GM19239 (cell line): ENCODE results near the gene CARD9.
A peak's percentile ranks its signal among the peaks of the same experiment; 100 is the strongest.

ENCODE experiments used
- DNase-seq: peaks from one replicate; pipeline ENCODE4 v3.0.0; 2011; ENCODE audit warnings: low spot score; ENCODE audit not compliant: insufficient read length
- FAIRE-seq: peaks from 2 replicates; lab custom pipeline; 2011; peaks lifted over from hg19 to GRCh38; lab: Jason Lieb, UNC

The CARD9 gene

DNA sequence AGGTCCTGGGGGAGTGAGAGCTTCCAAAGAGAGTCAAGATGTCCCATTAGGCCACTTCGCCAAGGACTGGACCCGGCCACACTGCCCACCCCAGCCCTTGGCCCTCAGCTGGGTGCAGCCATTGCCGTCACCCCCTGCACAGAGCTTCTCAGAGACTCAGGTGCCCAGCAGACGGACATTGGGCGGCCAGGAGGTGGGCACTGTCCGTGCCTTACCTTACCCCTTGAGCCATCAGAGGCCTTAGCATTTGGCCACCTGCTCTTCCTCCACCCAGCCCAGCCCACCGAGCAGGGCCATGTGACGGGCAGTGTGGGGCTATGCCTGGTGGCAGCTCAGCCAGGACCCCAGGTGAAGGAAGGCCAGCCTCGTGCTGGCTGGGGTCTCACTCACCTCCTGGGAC is 6.6 kb downstream of the CARD9 start:
- DNase-seq (no peak), FAIRE-seq (no peak)

DNA sequence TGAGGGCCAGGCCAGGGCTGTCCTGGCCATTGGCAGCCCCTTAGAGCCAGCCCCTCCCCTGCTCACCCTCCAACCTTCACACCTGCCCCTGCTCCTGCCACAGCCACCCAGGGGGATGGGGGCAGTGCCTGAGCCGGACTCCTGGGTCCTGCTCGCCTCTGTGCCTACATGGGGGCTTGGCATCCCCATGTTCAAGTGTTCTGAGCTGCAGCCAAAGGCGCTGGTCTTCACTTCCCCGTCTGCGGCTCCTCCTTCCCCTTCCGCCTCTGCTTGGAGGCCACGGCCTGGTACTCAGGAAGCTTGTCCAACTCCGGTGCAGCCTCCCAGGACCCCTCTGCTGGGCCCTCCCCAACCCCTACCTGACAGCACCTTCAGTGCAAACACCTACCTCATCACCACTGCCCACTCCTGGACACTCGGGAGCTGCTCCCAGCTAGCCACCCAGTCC is 7.7 kb downstream of the CARD9 start:
- FAIRE-seq, result no peak
- DNase-seq, result no peak

DNA sequence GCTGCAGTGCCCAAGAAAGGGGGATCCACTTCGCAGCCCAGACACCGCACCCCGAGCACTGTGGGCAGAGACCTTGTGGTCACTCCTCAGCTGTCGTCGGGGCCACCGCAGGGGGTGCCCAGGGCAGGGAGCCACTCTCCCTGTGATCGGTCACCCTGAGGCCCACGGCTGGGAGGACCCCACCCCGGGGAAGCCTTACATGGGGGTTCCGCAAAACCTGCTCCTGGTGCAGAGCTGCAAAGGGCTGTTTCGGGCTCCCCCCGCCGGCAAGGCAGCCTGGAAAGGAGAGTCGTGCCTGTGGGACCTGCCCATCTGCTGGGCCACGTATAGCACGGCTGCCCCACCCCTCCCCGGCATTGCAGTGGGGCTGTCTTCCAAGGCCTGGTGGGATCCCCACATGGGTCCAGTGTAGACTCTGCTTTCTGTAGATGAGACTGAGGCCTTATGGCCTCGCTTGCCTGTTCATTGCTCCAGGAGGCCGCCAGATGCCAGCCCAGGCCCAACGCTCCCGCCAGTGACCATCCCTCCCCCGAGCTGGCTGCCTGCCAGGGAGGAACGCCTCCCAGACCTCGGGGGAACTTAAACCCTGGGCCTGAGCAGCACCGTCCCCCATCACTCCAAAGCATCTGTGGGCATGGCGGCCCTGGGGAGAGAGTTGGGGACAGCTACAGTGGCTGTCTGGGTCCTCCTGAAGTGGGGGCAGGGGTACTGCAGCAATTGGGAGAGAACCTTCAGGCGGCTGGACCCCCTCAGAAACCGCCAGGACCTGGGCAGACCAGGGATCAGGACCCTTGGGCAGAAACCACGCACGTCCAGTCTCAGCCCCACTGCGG is 8.3 kb downstream of the CARD9 start:
- DNase-seq (no peak), FAIRE-seq (no peak)

DNA sequence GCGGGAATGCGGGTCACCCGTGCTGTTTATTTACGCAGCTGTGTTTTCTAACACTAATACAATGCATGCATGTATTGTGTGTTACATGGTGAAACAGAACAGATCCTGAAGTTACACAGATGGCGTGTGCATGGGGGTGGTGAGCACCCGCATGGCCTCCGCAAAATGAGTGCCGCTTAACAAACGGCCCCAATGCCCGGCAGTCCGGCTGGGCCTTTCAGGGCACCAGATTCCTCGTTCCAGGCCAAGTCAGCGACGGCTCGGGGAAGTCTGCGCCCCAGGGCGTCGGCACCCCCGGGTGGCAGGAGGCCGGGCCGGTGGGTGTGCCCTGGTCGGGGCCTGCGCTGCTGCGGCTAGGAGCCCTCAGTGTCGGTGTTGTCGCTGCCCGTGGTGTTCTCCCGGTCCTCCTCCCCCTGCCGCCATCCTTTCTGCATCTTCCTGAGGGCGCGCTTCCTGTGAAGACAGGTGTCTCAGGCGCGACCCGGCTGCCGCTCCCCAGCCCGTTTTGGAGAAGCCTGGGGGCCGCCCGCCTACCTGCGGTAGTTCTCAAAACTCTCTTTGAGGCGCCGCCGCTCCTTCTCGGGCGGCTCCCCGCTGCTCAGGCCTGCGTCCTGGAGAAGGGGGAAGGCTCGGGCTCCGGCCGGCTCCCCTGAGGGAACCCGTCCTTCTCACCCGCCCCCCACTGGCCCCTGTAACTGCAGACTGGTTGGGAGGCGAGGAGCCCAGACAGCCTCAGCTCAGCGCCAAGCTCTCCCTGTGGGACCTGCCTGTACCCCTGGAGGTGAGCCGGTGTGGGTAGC is 9.3 kb downstream of the CARD9 start:
- FAIRE-seq (no peak), DNase-seq (no peak)

DNA sequence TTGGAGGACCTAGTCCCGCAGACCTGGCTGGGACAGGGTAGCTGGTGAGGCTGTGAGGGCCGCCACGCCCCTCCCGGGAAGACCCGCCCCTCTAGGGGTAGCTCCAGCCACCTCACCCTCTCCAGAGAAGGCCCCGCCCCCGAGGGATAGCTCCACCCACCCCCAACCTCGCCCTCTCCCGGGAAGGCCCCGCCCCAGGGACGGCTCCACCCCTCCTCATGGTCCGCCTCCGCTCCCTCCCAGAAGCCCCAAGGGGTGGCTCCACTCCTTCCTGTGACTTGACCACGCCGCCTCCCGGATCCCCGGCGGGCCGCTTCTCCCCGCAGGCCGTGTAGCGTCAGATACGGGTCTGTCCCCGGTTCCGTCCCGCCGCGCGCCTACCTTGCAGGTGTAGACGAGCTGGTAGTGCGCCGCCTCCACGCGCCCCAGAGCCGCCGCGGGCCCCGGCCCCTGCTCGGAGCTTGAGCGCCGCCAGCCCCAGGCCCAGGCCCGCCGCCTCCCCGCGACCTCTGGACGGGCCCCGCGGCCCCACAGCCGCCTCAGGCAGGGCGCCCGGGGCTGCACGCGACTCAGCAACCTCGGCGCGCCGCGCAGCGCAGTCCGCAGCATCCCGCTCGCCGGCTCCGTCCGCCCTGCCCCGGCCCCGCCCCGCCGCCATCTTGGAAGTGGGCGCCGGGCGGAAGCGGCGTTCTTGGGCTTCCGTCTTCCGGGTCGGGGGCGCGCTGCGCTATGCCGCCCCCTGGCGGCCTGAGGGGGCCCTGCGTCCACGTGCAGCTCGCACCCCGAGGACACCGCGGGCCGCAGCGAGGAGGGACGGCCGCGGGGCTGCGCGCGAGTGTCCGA is 10.1 kb downstream of the CARD9 start, which contains the start of gene DNLZ:
DNLZ (minus strand) TSS at position 639 of the 843 bp plus-strand sequence; CDS start at position 609, 30 bp downstream.
- DNase-seq (peak; percentile 100), FAIRE-seq (peak; percentile 95)

DNA sequence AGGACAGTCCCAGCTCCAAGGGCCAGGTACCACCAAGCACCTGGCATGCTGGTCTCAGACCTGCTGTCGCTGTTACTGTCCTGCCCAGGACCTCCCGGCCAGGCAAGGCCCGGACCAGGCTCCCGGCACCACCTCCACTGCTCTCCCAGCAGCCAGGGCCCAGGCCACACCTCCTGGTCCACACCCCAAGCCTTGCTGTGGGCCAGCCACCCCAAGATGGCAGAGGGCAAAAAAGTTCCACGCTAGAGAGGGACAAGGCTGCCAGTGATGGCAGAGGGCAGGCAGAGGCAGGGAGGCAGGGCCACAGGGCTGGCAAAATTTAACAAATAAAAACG is 11.1 kb downstream of the CARD9 start:
- no peak for DNase-seq
- no peak for FAIRE-seq

DNA sequence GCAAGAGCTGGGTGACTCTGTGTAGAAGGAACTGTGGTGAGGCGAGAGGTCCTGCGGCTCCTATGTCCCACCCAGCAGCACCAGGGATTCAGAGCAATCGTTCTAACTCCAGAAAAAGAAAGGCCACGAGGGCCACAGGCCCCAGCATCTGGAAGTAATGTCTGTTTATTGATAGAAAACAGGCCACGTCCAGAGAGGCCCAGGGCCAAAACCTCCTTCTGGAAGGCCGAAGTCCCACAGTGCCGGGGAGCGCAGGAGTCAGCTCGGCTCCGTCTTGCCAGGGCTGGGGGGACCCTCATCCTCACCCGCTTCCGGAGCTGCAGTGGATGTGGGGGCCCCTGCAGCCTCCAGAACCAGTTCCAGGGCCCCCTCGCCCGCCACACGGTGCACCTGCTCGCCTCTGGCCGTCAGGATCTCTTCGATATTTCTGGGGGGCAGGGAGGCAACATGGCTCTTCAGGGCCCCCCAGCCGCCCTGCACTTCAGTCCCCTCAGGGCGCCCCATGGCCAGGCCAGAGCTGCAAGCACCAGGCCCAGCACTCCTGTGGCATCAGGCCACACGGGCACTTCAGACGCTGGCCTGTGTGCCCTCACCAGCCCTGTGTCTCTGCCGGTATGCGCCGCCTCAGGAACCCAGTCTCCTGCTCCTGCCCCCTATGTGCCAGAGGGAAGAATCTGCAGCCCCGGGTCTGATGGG is 11.6 kb downstream of the CARD9 start:
- FAIRE-seq, result no peak

DNA sequence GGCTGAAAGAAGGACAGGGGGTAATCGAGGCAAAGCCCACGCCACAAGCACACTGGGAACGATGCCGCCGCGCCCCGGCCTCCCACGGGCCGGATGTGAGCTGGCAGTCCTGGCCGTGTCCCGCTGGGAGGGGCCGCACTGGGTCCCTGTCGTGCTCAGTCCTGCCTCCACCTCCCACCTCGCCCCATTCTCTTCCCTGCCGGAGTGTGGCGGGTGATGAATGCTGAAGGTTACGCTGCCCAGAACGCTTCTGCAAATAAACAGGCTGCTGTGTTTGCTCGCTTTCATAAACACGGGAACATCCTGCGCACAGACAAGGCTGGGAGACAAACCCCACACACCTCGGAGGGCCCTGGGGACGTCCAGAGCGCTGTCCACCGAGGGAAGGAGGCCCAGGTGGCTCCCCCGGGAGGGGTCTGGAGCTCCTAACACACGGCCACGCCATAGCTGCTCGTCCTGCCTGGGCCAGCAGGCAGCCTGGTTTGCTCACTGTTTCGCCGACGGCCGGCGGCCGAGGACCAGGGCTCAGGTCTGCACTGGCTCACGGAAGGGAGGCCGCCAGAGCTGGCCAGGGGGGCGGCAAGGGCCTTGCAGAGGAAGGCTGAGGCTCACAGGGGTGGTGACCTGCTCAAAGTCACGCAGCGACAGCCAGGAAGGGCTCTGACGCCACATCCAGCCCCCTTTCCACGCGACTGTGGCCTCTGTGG is 12.3 kb downstream of the CARD9 start:
- DNase-seq (no peak), FAIRE-seq (no peak)

More for the DNA sequence above, 11.6 kb downstream of the CARD9 start:
- no peak for DNase-seq

DNA sequence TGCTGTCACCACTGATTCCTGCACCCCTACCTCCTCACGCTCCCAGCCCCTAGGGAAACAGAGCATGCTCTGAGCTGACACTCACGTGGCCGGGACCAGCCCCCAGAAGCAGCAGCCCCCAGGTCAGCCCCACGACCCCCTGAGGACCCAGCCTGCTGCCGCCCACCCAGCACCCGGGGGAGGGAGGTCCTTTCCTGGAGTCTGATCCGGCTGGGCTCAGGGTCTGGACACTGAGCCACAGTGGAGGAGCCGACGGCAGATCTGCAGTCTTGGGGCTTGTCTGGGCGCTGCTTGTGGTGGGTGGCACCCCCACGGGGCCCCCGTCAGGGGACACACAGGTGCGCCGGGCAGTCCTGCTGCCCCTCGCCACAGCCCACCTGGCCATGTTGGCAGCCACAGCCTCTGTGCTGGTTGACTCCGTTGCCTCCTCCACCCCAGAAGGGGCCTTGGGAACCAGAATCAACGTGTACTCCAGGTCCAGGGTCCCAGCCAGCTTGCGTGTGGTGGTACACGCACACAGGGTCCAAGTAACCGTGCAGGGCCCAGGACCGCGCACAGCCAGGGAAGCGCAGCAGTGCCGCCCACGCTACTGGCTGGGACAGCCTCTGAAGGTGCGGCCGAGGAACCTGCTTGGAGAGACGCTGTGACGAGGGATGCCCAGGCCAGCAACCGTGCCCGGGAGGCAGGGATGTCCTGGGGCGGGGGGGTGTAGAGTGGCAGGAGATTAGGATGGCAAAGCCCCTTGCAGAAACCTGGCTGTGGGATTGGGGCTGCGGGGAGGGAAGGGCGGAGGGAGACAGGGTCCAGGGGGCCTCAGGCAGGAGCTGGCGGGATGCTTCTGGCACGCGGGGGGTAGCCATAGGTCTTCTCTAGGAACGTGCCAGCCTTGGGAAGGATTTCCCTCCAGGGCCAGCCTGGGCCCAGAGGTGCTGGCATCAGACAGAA is 13.4 kb downstream of the CARD9 start:
- DNase-seq (no peak), FAIRE-seq (no peak)

DNA sequence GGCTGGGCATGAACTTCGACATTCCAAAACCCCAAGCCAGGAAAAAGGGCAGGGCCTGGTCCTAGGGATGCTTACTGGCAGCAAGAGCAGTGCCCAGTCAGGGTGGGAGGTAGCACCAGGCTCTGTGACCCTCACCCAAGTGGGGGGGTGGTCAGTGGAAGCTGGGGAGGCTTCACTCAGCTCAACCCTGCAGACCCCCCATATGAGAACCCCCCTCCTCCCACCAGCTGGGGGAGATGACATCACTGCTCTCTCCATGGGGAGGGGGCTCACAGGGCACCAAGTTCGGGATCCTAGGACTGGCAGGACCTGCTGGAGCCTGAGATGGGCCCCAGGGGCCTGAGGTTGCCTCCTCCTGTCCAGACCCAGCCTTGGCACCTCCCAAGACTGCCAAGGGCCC is 14.6 kb downstream of the CARD9 start:
- no peak for FAIRE-seq
- no peak for DNase-seq

DNA sequence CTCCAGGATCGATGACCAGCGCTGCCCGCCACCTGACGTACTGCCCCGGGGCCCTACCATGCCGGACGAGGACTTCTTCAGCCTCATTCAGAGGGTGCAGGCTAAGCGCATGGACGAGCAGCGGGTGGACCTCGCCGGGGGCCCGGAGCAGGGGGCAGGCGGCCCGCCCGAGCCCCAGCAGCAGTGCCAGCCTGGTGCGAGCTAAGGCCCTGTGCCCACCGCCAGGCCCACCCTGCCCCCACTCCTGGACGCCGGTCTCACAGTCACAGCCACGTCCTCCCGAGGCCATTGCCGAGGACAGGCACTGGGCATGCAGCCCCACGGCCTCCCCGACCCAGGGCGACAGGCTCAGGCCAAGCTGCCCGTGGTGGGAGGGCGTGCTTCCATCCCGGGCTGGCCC is 15.5 kb downstream of the CARD9 start:
- no peak for FAIRE-seq
- DNase-seq, result no peak

DNA sequence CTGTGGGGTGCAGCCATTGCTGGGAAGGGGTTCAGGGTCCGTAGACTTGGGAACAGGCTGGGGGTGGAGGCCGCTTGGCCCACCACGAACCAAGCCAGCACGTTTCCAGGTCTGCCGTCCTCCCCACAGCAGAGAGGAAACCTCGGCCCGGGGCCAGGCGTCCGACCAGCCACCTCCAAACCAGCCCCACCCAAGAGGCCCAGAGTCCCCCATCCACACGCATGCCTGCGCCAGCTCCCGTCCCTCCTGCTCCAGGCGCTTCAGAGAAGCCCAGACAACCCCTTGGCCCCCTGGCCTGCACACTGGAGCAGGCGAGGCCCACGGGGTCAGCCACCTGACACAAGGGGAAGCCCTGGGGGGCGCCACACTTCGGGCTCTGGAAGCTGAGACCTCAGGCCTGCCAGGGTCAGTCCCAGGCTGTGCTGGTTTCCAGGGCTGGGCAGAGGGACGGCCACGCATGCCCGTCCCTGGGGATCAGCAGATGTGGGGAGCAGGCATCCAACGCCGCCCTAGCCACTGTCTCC is 16.2 kb downstream of the CARD9 start:
- no peak for DNase-seq
- FAIRE-seq, result no peak

DNA sequence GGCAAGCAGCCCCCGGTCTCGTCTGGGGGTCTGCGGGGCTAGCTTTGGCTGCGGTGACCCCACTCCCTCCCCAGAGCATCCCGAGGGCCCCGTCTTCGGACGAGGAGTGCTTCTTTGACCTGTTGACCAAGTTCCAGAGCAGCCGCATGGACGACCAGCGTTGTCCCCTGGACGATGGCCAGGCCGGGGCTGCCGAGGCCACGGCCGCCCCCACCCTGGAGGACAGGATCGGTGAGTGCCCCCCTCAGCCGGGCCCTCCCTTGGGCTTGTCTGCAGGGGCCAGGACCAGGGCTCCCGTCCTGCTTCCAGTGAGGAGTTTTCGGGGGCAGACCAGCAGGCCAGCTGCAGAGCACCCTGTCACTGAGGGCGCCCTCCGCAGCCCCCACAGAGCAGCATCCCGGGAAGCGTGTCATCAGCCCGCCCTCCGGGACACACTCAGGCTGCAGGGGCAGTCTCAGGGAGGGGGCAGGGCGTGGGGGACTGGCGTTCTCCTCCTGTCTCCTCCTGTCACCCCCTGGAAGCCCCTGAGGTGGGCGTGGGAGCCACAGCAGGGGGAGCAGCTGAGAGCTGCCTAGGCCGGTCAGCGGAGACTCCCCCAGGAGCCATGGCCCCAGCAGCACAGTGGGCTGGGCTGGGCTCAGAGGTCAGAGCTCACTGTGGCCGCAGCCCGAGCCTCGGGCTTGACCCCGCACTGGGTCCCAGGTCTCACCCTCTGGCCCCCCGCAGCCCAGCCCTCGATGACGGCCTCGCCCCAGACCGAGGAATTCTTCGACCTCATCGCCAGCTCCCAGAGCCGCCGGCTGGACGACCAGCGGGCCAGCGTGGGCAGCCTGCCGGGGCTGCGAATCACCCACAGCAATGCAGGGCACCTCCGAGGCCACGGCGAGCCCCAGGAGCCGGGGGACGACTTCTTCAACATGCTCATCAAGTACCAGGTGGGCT is 17.6 kb downstream of the CARD9 start:
- FAIRE-seq (no peak), DNase-seq (no peak)

DNA sequence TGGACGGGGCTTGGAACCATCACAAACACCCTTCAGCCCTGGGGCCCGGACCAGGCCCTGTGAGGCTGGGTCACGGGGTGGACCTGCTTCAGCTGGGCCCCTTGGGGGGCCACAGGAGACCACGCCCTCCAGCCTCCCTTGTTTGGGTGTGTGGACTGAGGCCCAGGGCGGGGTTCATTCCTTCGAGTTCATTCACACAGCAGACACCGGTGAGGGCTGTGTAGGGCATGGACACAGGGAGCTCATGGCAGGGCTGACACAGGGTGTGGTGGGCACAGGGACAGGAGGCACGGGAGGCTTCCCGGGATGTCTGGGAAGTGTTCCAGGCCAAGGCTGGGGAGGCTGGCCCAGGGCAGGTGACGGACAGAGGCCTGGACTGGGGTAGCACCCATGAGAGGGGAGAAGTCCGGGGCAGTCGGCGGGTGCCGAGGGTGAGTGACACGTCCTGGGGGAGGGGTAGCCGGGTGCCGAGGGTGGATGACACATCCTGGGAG is 18.8 kb downstream of the CARD9 start:
- DNase-seq (no peak), FAIRE-seq (no peak)

DNA sequence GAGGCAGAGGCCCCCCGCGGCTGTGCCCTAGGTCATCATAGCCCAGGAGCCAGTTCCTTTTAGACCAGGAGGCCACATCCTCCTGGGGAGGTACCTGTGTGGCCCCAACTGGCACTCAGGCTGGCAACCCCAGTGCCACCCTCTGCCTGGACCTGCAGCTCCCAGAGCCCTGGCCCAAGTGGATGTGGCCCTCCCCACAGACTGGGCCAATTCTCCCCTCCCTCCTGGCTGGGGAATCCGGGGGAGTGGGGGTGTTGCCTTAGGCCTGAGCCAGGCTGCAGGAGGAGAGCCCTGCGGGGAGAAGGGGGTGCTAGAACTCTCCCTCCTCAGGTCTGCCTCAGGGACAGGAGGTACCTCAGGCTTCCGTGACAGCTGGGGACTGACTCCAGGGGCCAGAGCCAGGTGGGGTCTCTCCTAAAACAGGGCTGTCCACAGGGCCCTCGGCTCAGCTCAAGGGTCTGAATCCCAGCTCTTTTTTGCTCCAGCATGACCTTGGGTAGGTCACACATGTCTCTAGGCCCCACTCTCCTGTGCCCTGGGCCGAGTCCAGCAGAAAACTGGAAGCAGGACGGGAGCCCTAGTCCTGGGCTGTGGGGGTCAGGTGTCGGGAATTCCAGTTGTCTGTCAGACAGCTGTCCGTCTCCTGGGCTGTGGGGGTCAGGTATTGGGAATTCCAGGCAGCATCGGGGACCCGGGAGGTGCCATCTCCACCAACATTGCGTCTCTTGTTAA is 19.5 kb downstream of the CARD9 start:
- no peak for FAIRE-seq
- no peak for DNase-seq

DNA sequence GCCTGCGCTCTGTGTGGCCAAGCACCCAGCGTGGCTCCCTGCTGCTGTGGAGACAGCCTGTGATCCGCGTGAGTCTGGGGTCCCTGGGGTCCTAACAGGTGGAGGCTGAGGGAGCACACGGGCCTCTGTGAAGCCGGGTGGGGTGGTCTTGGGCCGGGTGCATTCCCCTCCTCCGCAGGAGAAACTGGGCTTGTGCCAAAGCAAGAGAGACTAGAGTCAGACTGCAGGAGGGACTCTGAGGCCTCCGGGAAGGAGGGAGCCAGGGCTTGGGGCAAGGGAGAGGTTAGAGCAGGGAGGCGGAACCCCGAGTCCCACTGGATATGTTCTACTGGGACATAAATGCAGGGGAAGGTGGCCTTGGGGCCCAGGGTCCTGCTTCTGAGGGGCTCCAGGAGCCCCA is 20.4 kb downstream of the CARD9 start:
- DNase-seq (no peak), FAIRE-seq (no peak)
